H9 (cell line): Measurements from ENCODE around the gene RBMS2. TPM values are rescaled to one million over a fixed set of nuclear protein-coding genes. Genes with fewer than 3 reads are reported as not detected.

Experiments used
- DNase-seq: peaks from one replicate; pipeline ENCODE4 v3.0.0-alpha.2; 2017
- H2AFZ ChIP-seq: one replicate; pipeline ENCODE4 v1.6.1; 2013; ENCODE audit warnings: mild to moderate bottlenecking, low read length, control low read depth, moderate library complexity
- H2AK5ac ChIP-seq: 2 replicates; pipeline ENCODE4 v1.6.1; 2013; ENCODE audit warnings: low read length, control low read depth, mixed read lengths; ENCODE audit not compliant: insufficient read length
- H2BK120ac ChIP-seq: one replicate; pipeline ENCODE4 v1.6.1; 2013; ENCODE audit warnings: low read depth, mild to moderate bottlenecking, low read length, control low read depth, inconsistent platforms; ENCODE audit not compliant: poor library complexity, severe bottlenecking
- H2BK12ac ChIP-seq: 2 replicates; pipeline ENCODE4 v1.6.1; 2013; ENCODE audit warnings: low read length, control low read depth, mixed read lengths, low read depth; ENCODE audit not compliant: insufficient read length
- H2BK15ac ChIP-seq: 2 replicates; pipeline ENCODE4 v1.6.1; 2013; ENCODE audit warnings: low read depth, low read length, control low read depth
- H2BK20ac ChIP-seq: one replicate; pipeline ENCODE4 v1.6.1; 2013; ENCODE audit warnings: low read depth, mild to moderate bottlenecking, low read length, control low read depth, inconsistent platforms; ENCODE audit not compliant: poor library complexity, severe bottlenecking
- H2BK5ac ChIP-seq: 2 replicates; pipeline ENCODE4 v1.6.1; 2013; ENCODE audit warnings: low read length, control low read depth, mixed read lengths; ENCODE audit not compliant: insufficient read length
- H3K14ac ChIP-seq: 2 replicates; pipeline ENCODE4 v1.6.1; 2013; ENCODE audit warnings: low read length, control low read depth; ENCODE audit not compliant: insufficient read depth
- H3K18ac ChIP-seq: 2 replicates; pipeline ENCODE4 v1.6.1; 2013; ENCODE audit warnings: low read depth, mild to moderate bottlenecking, mixed read lengths, low read length, control low read depth; ENCODE audit not compliant: insufficient read length
- H3K23ac ChIP-seq: 2 replicates; pipeline ENCODE4 v1.6.1; 2013; ENCODE audit warnings: low read length, control low read depth, mixed read lengths, low read depth; ENCODE audit not compliant: insufficient read length
- H3K23me2 ChIP-seq: 2 replicates; pipeline ENCODE4 v1.6.1; 2013; ENCODE audit warnings: low read depth, mild to moderate bottlenecking, mixed read lengths, low read length, control low read depth; ENCODE audit not compliant: insufficient read length, poor library complexity, severe bottlenecking
- H3K27ac ChIP-seq: 2 replicates; pipeline ENCODE4 v1.5.1; 2013; ENCODE audit warnings: low read length, control low read depth, mixed read lengths, low read depth; ENCODE audit not compliant: insufficient read length
- H3K27me3 ChIP-seq: 2 replicates; pipeline ENCODE4 v1.6.1; 2013; ENCODE audit warnings: low read length, control low read depth, inconsistent platforms; ENCODE audit not compliant: insufficient read depth
- H3K4ac ChIP-seq: 2 replicates; pipeline ENCODE4 v1.6.1; 2013; ENCODE audit warnings: low read depth, mild to moderate bottlenecking, control low read depth, inconsistent platforms, low read length, moderate library complexity
- H3K4me1 ChIP-seq: 2 replicates; pipeline ENCODE4 v1.6.1; 2013; ENCODE audit warnings: low read length, control low read depth, inconsistent platforms; ENCODE audit not compliant: insufficient read depth
- H3K4me2 ChIP-seq: 2 replicates; pipeline ENCODE4 v1.6.1; 2013; ENCODE audit warnings: low read length, control low read depth, mixed read lengths; ENCODE audit not compliant: insufficient read length, insufficient read depth
- H3K56ac ChIP-seq: 2 replicates; pipeline ENCODE4 v1.6.1; 2013; ENCODE audit warnings: low read depth, mild to moderate bottlenecking, mixed read lengths, low read length, control low read depth; ENCODE audit not compliant: insufficient read length
- H3K79me1 ChIP-seq: 2 replicates; pipeline ENCODE4 v1.6.1; 2013; ENCODE audit warnings: low read depth, mild to moderate bottlenecking, moderate library complexity, low read length, control low read depth, inconsistent platforms; ENCODE audit not compliant: insufficient read depth, poor library complexity, severe bottlenecking
- H3K79me2 ChIP-seq: 2 replicates; pipeline ENCODE4 v1.6.1; 2013; ENCODE audit warnings: low read length, control low read depth, inconsistent platforms; ENCODE audit not compliant: insufficient read depth
- H3K9ac ChIP-seq: 2 replicates; pipeline ENCODE4 v1.6.1; 2013; ENCODE audit warnings: low read length, control low read depth, mixed read lengths; ENCODE audit not compliant: insufficient read length; ENCODE audit errors: extremely low read depth
- H3K9me3 ChIP-seq: one replicate; pipeline ENCODE4 v1.6.1; 2013; ENCODE audit warnings: low read depth, low read length, inconsistent platforms; ENCODE audit not compliant: control insufficient read depth
- H3T11ph ChIP-seq: one replicate; pipeline ENCODE4 v1.6.1; 2013; ENCODE audit warnings: mild to moderate bottlenecking, low read length, control low read depth, inconsistent platforms
- H4K20me1 ChIP-seq: one replicate; pipeline ENCODE4 v1.6.1; 2013; ENCODE audit not compliant: control insufficient read depth, insufficient read length, insufficient read depth
- H4K5ac ChIP-seq: 2 replicates; pipeline ENCODE4 v1.6.1; 2013; ENCODE audit warnings: low read depth, mild to moderate bottlenecking, mixed read lengths, low read length, control low read depth; ENCODE audit not compliant: insufficient read length
- H4K8ac ChIP-seq: replicated peaks from 2 replicates; pipeline ENCODE4 v1.6.1; 2013; ENCODE audit warnings: low read length, control low read depth, mixed read lengths, low read depth; ENCODE audit not compliant: insufficient read length
- H4K91ac ChIP-seq: 2 replicates; pipeline ENCODE4 v1.6.1; 2013; ENCODE audit warnings: low read depth, mild to moderate bottlenecking, moderate library complexity, mixed read lengths, low read length, control low read depth; ENCODE audit not compliant: insufficient read length
- H3K27ac Mint-ChIP-seq, 3 experiments: 2 replicates in 2 of 3; 3 replicates in 1 of 3; pipeline ENCODE4 v1.8.0; 2020 to 2021; ENCODE audit warnings: mixed read lengths in 3 of 3, mild to moderate bottlenecking in 1 of 3, moderate library complexity in 1 of 3
- H3K27me3 Mint-ChIP-seq: 2 replicates; pipeline ENCODE4 v1.8.0; 2021; ENCODE audit warnings: low read depth, mild to moderate bottlenecking, moderate library complexity, mixed read lengths
- H3K36me3 Mint-ChIP-seq, 3 experiments: 2 replicates in 2 of 3; 3 replicates in 1 of 3; pipeline ENCODE4 v1.8.0; 2020 to 2021; ENCODE audit warnings: low read depth in 3 of 3, mixed read lengths in 3 of 3; ENCODE audit not compliant: insufficient read depth in 1 of 3
- H3K4me1 Mint-ChIP-seq, 2 experiments: 2 replicates each; pipeline ENCODE4 v1.8.0; 2020; ENCODE audit warnings: mixed read lengths in 2 of 2
- H3K4me3 Mint-ChIP-seq, 2 experiments: 2 replicates in 1 of 2; 3 replicates in 1 of 2; pipeline ENCODE4 v1.8.0; 2020 to 2021; ENCODE audit warnings: mild to moderate bottlenecking in 2 of 2, mixed read lengths in 2 of 2, moderate library complexity in 1 of 2
- H3K9me3 Mint-ChIP-seq, 2 experiments: 2 replicates in 1 of 2; 3 replicates in 1 of 2; pipeline ENCODE4 v1.8.0; 2020; ENCODE audit warnings: mild to moderate bottlenecking in 2 of 2, mixed read lengths in 2 of 2, moderate library complexity in 1 of 2
- CTCF ChIP-seq: fragments of 200-600 bp; sonication (generic); conservative IDR thresholded peaks from 3 replicates; pipeline ENCODE4 v1.8.0; 2021; ENCODE audit warnings: antibody characterized with exemption, mild to moderate bottlenecking
- WGBS: extraction: QIAGEN DNeasy Blood & Tissue Kit; methylation state at CpG from one replicate; pipeline ENCODE4 v1.1.7; 2013; ENCODE audit warnings: missing lambda C conversion rate, low lambda C conversion rate, mixed read lengths; ENCODE audit not compliant: insufficient read length; ENCODE audit errors: extremely low coverage; 5-methylcytosine and 5-hydroxymethylcytosine counted together
- total RNA-seq: library from RNA; stranded (reverse); gene quantifications from 2 replicates; pipeline ENCODE4 v1.2.1, GENCODE V29; 2021

The RBMS2 gene
- total RNA-seq, 1 experiment from 2014 or later, result 9.5 TPM

- H2BK20ac ChIP-seq, result no peak overlapping the region
- no peaks in the 10 kb centered on the region for H3K23me2 ChIP-seq
- H2AK5ac ChIP-seq, result no peak overlapping the region
- no peak overlapping the region for H3K4ac ChIP-seq
- no peaks in the 10 kb centered on the region for H3K27me3 Mint-ChIP-seq
- no peak overlapping the region for H4K5ac ChIP-seq
- TF ChIP-seq CTCF, result no peak
- no peak overlapping the region for H3K4me3 Mint-ChIP-seq
- no peak overlapping the region for H3K4me2 ChIP-seq
- no peaks in the 10 kb centered on the region for H3K9me3 ChIP-seq
- no peak overlapping the region for H3K27ac Mint-ChIP-seq
- H3T11ph ChIP-seq, result no peak overlapping the region
- no peak overlapping the region for H3K14ac ChIP-seq
- H3K18ac ChIP-seq, result no peak overlapping the region
- no peaks in the 10 kb centered on the region for H4K20me1 ChIP-seq
- peaks cover under 1% of the 10 kb centered on the region; the same call in 1 of the 2 replicates for H3K79me2 ChIP-seq
- H2BK12ac ChIP-seq, result no peak overlapping the region
- H2BK120ac ChIP-seq, result no peak overlapping the region
- no peaks in the 10 kb centered on the region for H3K4me1 Mint-ChIP-seq
- no peak overlapping the region for H3K9ac ChIP-seq
- no peak overlapping the region for H3K23ac ChIP-seq
- no peaks in the 10 kb centered on the region for H3K27me3 ChIP-seq
- peaks cover 51 to 85% (median 82%) of the 10 kb centered on the region in 3 experiments; a peak in 6 of 7 replicates for H3K36me3 Mint-ChIP-seq
- H3K56ac ChIP-seq, result no peak overlapping the region
- no peaks in the 10 kb centered on the region for H3K4me1 ChIP-seq
- no peak overlapping the region for H2AFZ ChIP-seq
- WGBS, result no CpG with 5 or more reads among the region's 8 CpGs
- no peaks in the 10 kb centered on the region for H3K9me3 Mint-ChIP-seq
- DNase-seq, result no peak
- no peak overlapping the region for H4K91ac ChIP-seq
- no peak overlapping the region for H3K27ac ChIP-seq
- H2BK15ac ChIP-seq, result no peak overlapping the region
- H3K79me1 ChIP-seq, result peaks cover 5% of the 10 kb centered on the region
- no peak overlapping the region for H2BK5ac ChIP-seq
- H4K8ac ChIP-seq, result no peak overlapping the region
Measured at GRCh38 chr12:56614627-56615026, 93.0 kb downstream of the RBMS2 start.
